Neural cell (in vitro differentiated cells): ENCODE results near the gene TNFRSF14. TPM values are rescaled to one million over a fixed set of nuclear protein-coding genes. Genes with fewer than 3 reads are reported as not detected.

Source experiments
- H2AFZ ChIP-seq: fragments of 200-600, 300-800 bp; sonication (generic), shearing (Covaris generic); 2 replicates; pipeline ENCODE4 v1.6.0; 2014; ENCODE audit warnings: low read depth, mild to moderate bottlenecking, antibody characterized with exemption, low read length, moderate library complexity
- H3F3A ChIP-seq: fragments of 200-600 bp; shearing (Covaris generic); 2 replicates; pipeline ENCODE4 v1.6.1; 2016; ENCODE audit warnings: mild to moderate bottlenecking, moderate library complexity, mixed read lengths, antibody characterized with exemption, low read length; ENCODE audit not compliant: insufficient read depth, poor library complexity, severe bottlenecking
- H3K27ac ChIP-seq: fragments of 200-600, 300-800 bp; sonication (generic), shearing (Covaris generic); 2 replicates; pipeline ENCODE4 v1.5.1; 2014; ENCODE audit warnings: mild to moderate bottlenecking, low read length, moderate library complexity
- H3K27me3 ChIP-seq: fragments of 300-800, 200-600 bp; sonication (generic), shearing (Covaris generic); 2 replicates; pipeline ENCODE4 v1.6.0; 2014; ENCODE audit warnings: mild to moderate bottlenecking, low read depth, low read length, moderate library complexity; ENCODE audit not compliant: insufficient read depth
- H3K36me3 ChIP-seq: fragments of 300-800, 200-600 bp; sonication (generic), shearing (Covaris generic); 2 replicates; pipeline ENCODE4 v1.5.1; 2014; ENCODE audit warnings: mild to moderate bottlenecking, antibody characterized with exemption, low read length, moderate library complexity; ENCODE audit not compliant: insufficient read depth
- H3K4me2 ChIP-seq: fragments of 300-800, 200-600 bp; sonication (generic), shearing (Covaris generic); 2 replicates; pipeline ENCODE4 v1.6.0; 2014; ENCODE audit warnings: mild to moderate bottlenecking, low read length
- H3K4me3 ChIP-seq: fragments of 300-800, 200-600 bp; sonication (generic), shearing (Covaris generic); 2 replicates; pipeline ENCODE4 v1.5.1; 2014; ENCODE audit warnings: mild to moderate bottlenecking, low read length, moderate library complexity
- H3K79me2 ChIP-seq: fragments of 200-600 bp; shearing (Covaris generic); replicated peaks from 2 replicates; pipeline ENCODE4 v1.6.0; 2014; ENCODE audit warnings: mild to moderate bottlenecking, low read length, moderate library complexity; ENCODE audit not compliant: insufficient read depth
- H3K9ac ChIP-seq: fragments of 300-800, 200-600 bp; sonication (generic), shearing (Covaris generic); 2 replicates; pipeline ENCODE4 v1.6.1; 2016; ENCODE audit warnings: mild to moderate bottlenecking, low read length, mixed read lengths
- H3K9me2 ChIP-seq: fragments of 200-600 bp; shearing (Covaris generic); 2 replicates; pipeline ENCODE4 v1.6.1; 2016; ENCODE audit warnings: mild to moderate bottlenecking, low read length, mixed read lengths; ENCODE audit not compliant: insufficient read depth
- H3K9me3 ChIP-seq: fragments of 200-600, 300-800 bp; sonication (generic), shearing (Covaris generic); 2 replicates; pipeline ENCODE4 v1.6.1; 2016; ENCODE audit warnings: mild to moderate bottlenecking, mixed run types, low read length, moderate library complexity, mixed read lengths
- H4K20me1 ChIP-seq: fragments of 200-600 bp; shearing (Covaris generic); 2 replicates; pipeline ENCODE4 v1.6.1; 2016; ENCODE audit warnings: mild to moderate bottlenecking, mixed run types; ENCODE audit not compliant: insufficient read depth
- CTCF ChIP-seq: fragments of 450-650 bp; IDR thresholded peaks from 2 replicates; pipeline ENCODE4 v1.5.1; 2014; ENCODE audit warnings: antibody characterized with exemption, mild to moderate bottlenecking, moderate library complexity; ENCODE audit not compliant: poor library complexity, severe bottlenecking
- EP300 ChIP-seq: fragments of 450-650 bp; conservative IDR thresholded peaks from 2 replicates; pipeline ENCODE4 v1.6.1; 2014; ENCODE audit warnings: antibody characterized with exemption, mild to moderate bottlenecking, moderate library complexity; ENCODE audit not compliant: poor library complexity, severe bottlenecking
- EZH2 ChIP-seq: fragments of 200-600, 300-800 bp; shearing (Covaris generic), sonication (generic); IDR thresholded peaks from 2 replicates; pipeline ENCODE4 v1.6.1; 2014; ENCODE audit warnings: antibody characterized with exemption, low read length, borderline replicate concordance, mild to moderate bottlenecking; ENCODE audit not compliant: insufficient read depth, poor library complexity, severe bottlenecking
- MXI1 ChIP-seq: fragments of 450-650 bp; conservative IDR thresholded peaks from 2 replicates; pipeline ENCODE4 v1.6.1; 2014; ENCODE audit warnings: antibody characterized with exemption, mild to moderate bottlenecking; ENCODE audit not compliant: poor library complexity, severe bottlenecking
- POLR2AphosphoS5 ChIP-seq: IDR thresholded peaks from 2 replicates; pipeline ENCODE4 v1.6.1; 2012
- RAD21 ChIP-seq: fragments of 450-650 bp; conservative IDR thresholded peaks from 2 replicates; pipeline ENCODE4 v1.6.1; 2014; ENCODE audit warnings: antibody characterized with exemption, mild to moderate bottlenecking, moderate library complexity
- SMC3 ChIP-seq: fragments of 450-650 bp; conservative IDR thresholded peaks from 2 replicates; pipeline ENCODE4 v1.6.1; 2014; ENCODE audit warnings: antibody characterized with exemption, mild to moderate bottlenecking, moderate library complexity; ENCODE audit not compliant: poor library complexity
- TAF1 ChIP-seq: IDR thresholded peaks from 2 replicates; pipeline ENCODE4 v1.6.1; 2012; ENCODE audit warnings: low read depth
- polyA plus RNA-seq: library from polyadenylated mRNA; depleted of rRNA; stranded (reverse); fragments of >200 nt; gene quantifications from 2 replicates; pipeline ENCODE4 v1.2.3, GENCODE V29; 2014
- TF ChIP-seq, protein P1 (sequence below): IDR thresholded peaks from 2 replicates; pipeline ENCODE4 v1.6.1; 2012; ENCODE audit warnings: borderline replicate concordance

The TNFRSF14 gene
- polyA plus RNA-seq, 1 donor from 2014 or later: 1.1 TPM

DNA sequence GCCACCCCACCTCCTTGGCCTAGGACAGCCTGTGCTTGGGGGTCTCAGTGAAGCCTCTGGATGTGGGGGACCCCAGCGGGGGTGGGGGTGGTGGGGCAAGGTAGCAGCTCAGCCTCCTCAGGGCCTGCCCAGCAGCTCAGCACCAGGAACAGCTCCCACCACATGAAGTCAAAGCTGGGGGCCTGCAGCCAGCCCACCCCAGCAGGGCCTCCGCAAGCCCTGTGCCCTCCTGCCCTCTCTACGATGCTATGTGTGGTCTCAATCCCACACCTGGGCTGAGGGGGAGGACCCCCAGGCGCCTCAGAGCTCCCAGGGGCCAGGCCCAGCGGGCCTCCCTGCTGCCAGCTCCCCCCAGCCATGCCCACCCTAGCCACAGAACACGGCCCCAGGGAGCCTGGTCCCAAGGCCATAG, 48.4 kb upstream of the TNFRSF14 start:
- no peak overlapping the region for H3K4me2 ChIP-seq
- H3K36me3 ChIP-seq: no peaks in the 10 kb centered on the region
- H3K4me3 ChIP-seq: no peak overlapping the region
- no peaks in the 10 kb centered on the region for H3K9me2 ChIP-seq
- no peaks in the 10 kb centered on the region for H3F3A ChIP-seq
- H3K79me2 ChIP-seq: no peaks in the 10 kb centered on the region
- no peak overlapping the region for H3K27ac ChIP-seq
- H4K20me1 ChIP-seq: no peaks in the 10 kb centered on the region
- no peaks in the 10 kb centered on the region for H3K27me3 ChIP-seq
- H2AFZ ChIP-seq: no peak overlapping the region
- no peak overlapping the region for H3K9ac ChIP-seq
- TF ChIP-seq TAF1 (no peak), EP300 (no peak), CTCF (no peak), RAD21 (no peak), POLR2AphosphoS5 (no peak)
- TF ChIP-seq, protein P1, sequence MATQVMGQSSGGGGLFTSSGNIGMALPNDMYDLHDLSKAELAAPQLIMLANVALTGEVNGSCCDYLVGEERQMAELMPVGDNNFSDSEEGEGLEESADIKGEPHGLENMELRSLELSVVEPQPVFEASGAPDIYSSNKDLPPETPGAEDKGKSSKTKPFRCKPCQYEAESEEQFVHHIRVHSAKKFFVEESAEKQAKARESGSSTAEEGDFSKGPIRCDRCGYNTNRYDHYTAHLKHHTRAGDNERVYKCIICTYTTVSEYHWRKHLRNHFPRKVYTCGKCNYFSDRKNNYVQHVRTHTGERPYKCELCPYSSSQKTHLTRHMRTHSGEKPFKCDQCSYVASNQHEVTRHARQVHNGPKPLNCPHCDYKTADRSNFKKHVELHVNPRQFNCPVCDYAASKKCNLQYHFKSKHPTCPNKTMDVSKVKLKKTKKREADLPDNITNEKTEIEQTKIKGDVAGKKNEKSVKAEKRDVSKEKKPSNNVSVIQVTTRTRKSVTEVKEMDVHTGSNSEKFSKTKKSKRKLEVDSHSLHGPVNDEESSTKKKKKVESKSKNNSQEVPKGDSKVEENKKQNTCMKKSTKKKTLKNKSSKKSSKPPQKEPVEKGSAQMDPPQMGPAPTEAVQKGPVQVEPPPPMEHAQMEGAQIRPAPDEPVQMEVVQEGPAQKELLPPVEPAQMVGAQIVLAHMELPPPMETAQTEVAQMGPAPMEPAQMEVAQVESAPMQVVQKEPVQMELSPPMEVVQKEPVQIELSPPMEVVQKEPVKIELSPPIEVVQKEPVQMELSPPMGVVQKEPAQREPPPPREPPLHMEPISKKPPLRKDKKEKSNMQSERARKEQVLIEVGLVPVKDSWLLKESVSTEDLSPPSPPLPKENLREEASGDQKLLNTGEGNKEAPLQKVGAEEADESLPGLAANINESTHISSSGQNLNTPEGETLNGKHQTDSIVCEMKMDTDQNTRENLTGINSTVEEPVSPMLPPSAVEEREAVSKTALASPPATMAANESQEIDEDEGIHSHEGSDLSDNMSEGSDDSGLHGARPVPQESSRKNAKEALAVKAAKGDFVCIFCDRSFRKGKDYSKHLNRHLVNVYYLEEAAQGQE: no peak
- no peaks in the 10 kb centered on the region for H3K9me3 ChIP-seq

- H2AFZ ChIP-seq: no peak overlapping the region
- no peaks in the 10 kb centered on the region for H3F3A ChIP-seq
- H3K9me3 ChIP-seq: no peaks in the 10 kb centered on the region
- H3K9ac ChIP-seq: no peak overlapping the region
- no peaks in the 10 kb centered on the region for H3K79me2 ChIP-seq
- no peaks in the 10 kb centered on the region for H3K27me3 ChIP-seq
- no peak overlapping the region for H3K27ac ChIP-seq
- no peak overlapping the region for H3K4me2 ChIP-seq
- H3K36me3 ChIP-seq: no peaks in the 10 kb centered on the region
- H3K4me3 ChIP-seq: no peak overlapping the region
- H4K20me1 ChIP-seq: no peaks in the 10 kb centered on the region
- no peaks in the 10 kb centered on the region for H3K9me2 ChIP-seq
- TF ChIP-seq SMC3 (no peak), EZH2 (no peak), MXI1 (no peak), TAF1 (no peak), POLR2AphosphoS5 (no peak), RAD21 (no peak), EP300 (no peak), CTCF (no peak)
- TF ChIP-seq, protein P1: no peak
Measured at GRCh38 chr1:2508180-2508579, 48.0 kb upstream of the TNFRSF14 start.
